Muscle of back (tissue), 13 donors: Measurements from ENCODE around the gene GALNT18. TPM values are rescaled to one million over a fixed set of nuclear protein-coding genes. Genes with fewer than 3 reads are reported as not detected.

Experiments
- DNase-seq, 3 donors: peaks; one replicate each; pipeline versions ENCODE4 v3.0.0 to v3.0.0-alpha.2; 2013
- long read RNA-seq, 9 donors: transcript quantifications; one replicate each; lab custom pipeline, GENCODE V29; 2026
- polyA plus RNA-seq, 10 donors: library from polyadenylated mRNA; unstranded; fragments of 120-200 nt; gene quantifications; one replicate each; pipeline ENCODE4 v1.2.1, GENCODE V29; 2013; ENCODE audit not compliant: insufficient read length in 10 of 10

GALNT18 gene
- polyA plus RNA-seq = 10 to 100 TPM in 7 of 10 donors, 1 to 10 TPM in 3; 8.2 to 14.0 (median 11.1) TPM
- long read RNA-seq, donor 1, transcript GALNT18-201 (11 exons, 2,504 nt) = major isoform, 7 of 7 reads
- long read RNA-seq, donor 1, partial matches to known transcripts = 0 of 7 reads
- long read RNA-seq, donor 1, other reads (novel, unspliced or antisense) = 0 of 7 reads
- long read RNA-seq, donor 2, transcript GALNT18-201 (11 exons, 2,504 nt) = major isoform, 5 of 5 reads
- long read RNA-seq, donor 2, partial matches to known transcripts = 0 of 5 reads
- long read RNA-seq, donor 2, other reads (novel, unspliced or antisense) = 0 of 5 reads
- long read RNA-seq, donor 3 = 0 reads
- long read RNA-seq, donor 4, partial matches to known transcripts = 0 of 1 reads
- long read RNA-seq, donor 4, other reads (novel, unspliced or antisense) = 0 of 1 reads
- long read RNA-seq, donor 5, transcript GALNT18-201 (11 exons, 2,504 nt) = major isoform, 7 of 7 reads
- long read RNA-seq, donor 5, partial matches to known transcripts = 0 of 7 reads
- long read RNA-seq, donor 5, other reads (novel, unspliced or antisense) = 0 of 7 reads
- long read RNA-seq, donor 6, partial matches to known transcripts = 0 of 2 reads
- long read RNA-seq, donor 6, other reads (novel, unspliced or antisense) = 0 of 2 reads
- long read RNA-seq, donor 7, partial matches to known transcripts = 0 of 1 reads
- long read RNA-seq, donor 7, other reads (novel, unspliced or antisense) = 0 of 1 reads
- long read RNA-seq, donor 8, partial matches to known transcripts = 0 of 2 reads
- long read RNA-seq, donor 8, other reads (novel, unspliced or antisense) = 0 of 2 reads
- long read RNA-seq, donor 9 = 0 reads

- DNase-seq = peak; percentile 92 to 96 (median 95)
Observed at GRCh38 chr11:11621573-11622339, at the start of gene GALNT18. GALNT18 (minus strand) TSS chr11:11622005.

- no peak for DNase-seq
Observed at GRCh38 chr11:11670574-11670973, 48.8 kb upstream of the GALNT18 start.

- no peak for DNase-seq
Observed at GRCh38 chr11:11669233-11669846, 47.5 kb upstream of the GALNT18 start.

- no peak for DNase-seq
Observed at GRCh38 chr11:11668781-11669180, 47.0 kb upstream of the GALNT18 start.

GRCh38 chr11:11668274-11668673, 46.5 kb upstream of the GALNT18 start:
- DNase-seq = no peak

GRCh38 chr11:11667056-11667455, 45.3 kb upstream of the GALNT18 start:
- no peak for DNase-seq

GRCh38 chr11:11665407-11665806, 43.6 kb upstream of the GALNT18 start:
- no peak for DNase-seq

GRCh38 chr11:11663907-11664306, 42.1 kb upstream of the GALNT18 start:
- DNase-seq = no peak

GRCh38 chr11:11662578-11662977, 40.8 kb upstream of the GALNT18 start:
- no peak for DNase-seq

GRCh38 chr11:11661326-11662040, 39.7 kb upstream of the GALNT18 start:
- peak; percentile 24 to 40 (median 27) for DNase-seq

GRCh38 chr11:11660363-11660740, 38.5 kb upstream of the GALNT18 start:
- DNase-seq = peak in 1 of 3 donors; percentile 19

GRCh38 chr11:11659567-11660362, 38.0 kb upstream of the GALNT18 start:
- no peak for DNase-seq

- peak; percentile 25 to 31 (median 29) for DNase-seq
Observed at GRCh38 chr11:11657218-11657955, 35.6 kb upstream of the GALNT18 start.

GRCh38 chr11:11641581-11641980, 19.8 kb upstream of the GALNT18 start:
- DNase-seq = no peak

GRCh38 chr11:11640996-11641395, 19.2 kb upstream of the GALNT18 start:
- DNase-seq = no peak

- no peak for DNase-seq
Observed at GRCh38 chr11:11640152-11640551, 18.3 kb upstream of the GALNT18 start.

GRCh38 chr11:11636671-11637070, 14.9 kb upstream of the GALNT18 start:
- no peak for DNase-seq

- DNase-seq = peak in 1 of 3 donors; percentile 29
Observed at GRCh38 chr11:11635443-11635842, 13.6 kb upstream of the GALNT18 start.

GRCh38 chr11:11629368-11629767, 7.6 kb upstream of the GALNT18 start:
- DNase-seq = no peak
